NT2/D1 (cell line): Measurements from ENCODE around the gene LSM3.

Source experiments
- SUZ12 ChIP-seq: IDR thresholded peaks from 2 replicates; pipeline ENCODE4 v1.6.1; 2011; ENCODE audit not compliant: insufficient read length, insufficient read depth; ENCODE audit errors: extremely low read depth
- YY1 ChIP-seq: IDR thresholded peaks from 2 replicates; pipeline ENCODE4 v1.6.1; 2011; ENCODE audit not compliant: insufficient read length, insufficient read depth
- ZNF274 ChIP-seq: IDR thresholded peaks from 2 replicates; pipeline ENCODE4 v1.6.1; 2011; ENCODE audit warnings: mild to moderate bottlenecking, low read depth, low read length

GRCh38 chr3:14208168-14208567 lies 29.6 kb downstream of the LSM3 start:
- TF ChIP-seq ZNF274: no peak
- no peak for TF ChIP-seq YY1
- TF ChIP-seq SUZ12: no peak
